OCI-LY7 (cell line): ENCODE data around the gene NPEPL1. TPM values are rescaled to one million over a fixed set of nuclear protein-coding genes. Genes with fewer than 3 reads are reported as not detected.

Source experiments
- BruUV-seq: library from RNA; stranded (reverse); fragments of 400-500 nt; replicated peaks from 2 replicates; lab custom pipeline; 2021; lab: Mats Ljungman, UMichigan
- CTCF ChIA-PET: fragments of 300-600 bp; sonication (Branson Sonifier 250); formaldehyde crosslinking; loops from one replicate; lab custom pipeline; 2022; ENCODE audit warnings: antibody characterized with exemption; ENCODE audit not compliant: unreplicated experiment; lab: Charles Lee
- POLR2A ChIA-PET: fragments of 300-600 bp; sonication (Branson Sonifier 250); formaldehyde crosslinking; loops from one replicate; lab custom pipeline; 2022; ENCODE audit warnings: antibody characterized with exemption; lab: Charles Lee
- DNase-seq: peaks from one replicate; pipeline ENCODE4 v3.0.0-alpha.2; 2015; ENCODE audit warnings: low spot score
- H2AFZ ChIP-seq: fragments of 200-600 bp; sonication (generic), shearing (Covaris generic); 2 replicates; pipeline ENCODE4 v1.6.1; 2014; ENCODE audit warnings: mild to moderate bottlenecking, antibody characterized with exemption, low read length, moderate library complexity
- H3K27ac ChIP-seq: fragments of 200-600 bp; sonication (generic); 2 replicates; pipeline ENCODE4 v1.5.1; 2014; ENCODE audit warnings: mixed run types, low read depth, mild to moderate bottlenecking, moderate library complexity, low read length, inconsistent platforms; ENCODE audit not compliant: poor library complexity, severe bottlenecking
- H3K36me3 ChIP-seq: fragments of 200-600 bp; sonication (generic); 2 replicates; pipeline ENCODE4 v1.6.1; 2014; ENCODE audit warnings: mild to moderate bottlenecking, antibody characterized with exemption, low read length, moderate library complexity, mixed read lengths; ENCODE audit not compliant: insufficient read depth
- H3K4me1 ChIP-seq: fragments of 200-600 bp; sonication (generic); 2 replicates; pipeline ENCODE4 v1.5.1; 2014; ENCODE audit warnings: mild to moderate bottlenecking, low read length; ENCODE audit not compliant: insufficient read depth, poor library complexity, severe bottlenecking
- H3K4me2 ChIP-seq: fragments of 200-600 bp; sonication (generic); 2 replicates; pipeline ENCODE4 v1.6.1; 2014; ENCODE audit warnings: mild to moderate bottlenecking, low read length
- H3K4me3 ChIP-seq: fragments of 200-600 bp; sonication (generic); 2 replicates; pipeline ENCODE4 v1.5.1; 2014; ENCODE audit warnings: mild to moderate bottlenecking, low read depth, low read length; ENCODE audit not compliant: poor library complexity, severe bottlenecking
- H3K79me2 ChIP-seq: fragments of 200-600 bp; sonication (generic); 2 replicates; pipeline ENCODE4 v1.6.1; 2016; ENCODE audit warnings: low read depth, mild to moderate bottlenecking, low read length, moderate library complexity, mixed read lengths; ENCODE audit not compliant: insufficient read depth
- H3K9me2 ChIP-seq: fragments of 200-600 bp; sonication (generic); 2 replicates; pipeline ENCODE4 v1.6.1; 2016; ENCODE audit warnings: mild to moderate bottlenecking, low read length, mixed read lengths; ENCODE audit not compliant: insufficient read depth
- H3K9me3 ChIP-seq: fragments of 200-600 bp; sonication (generic); 2 replicates; pipeline ENCODE4 v1.6.1; 2014; ENCODE audit warnings: mild to moderate bottlenecking, mixed run types, low read length, mixed read lengths
- H4K20me1 ChIP-seq: fragments of 200-600 bp; sonication (generic); 2 replicates; pipeline ENCODE4 v1.6.1; 2014; ENCODE audit warnings: mild to moderate bottlenecking, antibody characterized with exemption, low read length, moderate library complexity, mixed read lengths; ENCODE audit not compliant: insufficient read depth
- EZH2phosphoT487 ChIP-seq: fragments of 200-600 bp; sonication (generic); IDR thresholded peaks from 2 replicates; pipeline ENCODE4 v1.6.1; 2018; ENCODE audit warnings: low read depth, borderline replicate concordance, mild to moderate bottlenecking, mixed run types, antibody characterized with exemption, low read length, moderate library complexity, mixed read lengths
- intact Hi-C: fragments of 100-400 bp; cut with micrococcal nuclease; formaldehyde crosslinking; loops from one replicate; pipeline ENCODE4 v1.10.0; 2022; ENCODE audit not compliant: unreplicated experiment
- total RNA-seq, 2 experiments: library from RNA; depleted of rRNA in 1 of 2; stranded (reverse); fragments of >200 nt in 1 of 2; shearing (Covaris generic) in 1 of 2; gene quantifications; 2 replicates each; pipeline ENCODE4 v1.2.3, GENCODE V29; 2014 to 2022
- TF ChIP-seq, protein P1 (sequence below): fragments of 200-600 bp; sonication (generic); conservative IDR thresholded peaks from 2 replicates; pipeline ENCODE4 v1.5.1; 2014; ENCODE audit warnings: mild to moderate bottlenecking, antibody characterized with exemption, low read length, moderate library complexity, mixed read lengths

The NPEPL1 gene
- total RNA-seq, 2 experiments from 2014 or later: 3.4 to 11.5 TPM

DNA sequence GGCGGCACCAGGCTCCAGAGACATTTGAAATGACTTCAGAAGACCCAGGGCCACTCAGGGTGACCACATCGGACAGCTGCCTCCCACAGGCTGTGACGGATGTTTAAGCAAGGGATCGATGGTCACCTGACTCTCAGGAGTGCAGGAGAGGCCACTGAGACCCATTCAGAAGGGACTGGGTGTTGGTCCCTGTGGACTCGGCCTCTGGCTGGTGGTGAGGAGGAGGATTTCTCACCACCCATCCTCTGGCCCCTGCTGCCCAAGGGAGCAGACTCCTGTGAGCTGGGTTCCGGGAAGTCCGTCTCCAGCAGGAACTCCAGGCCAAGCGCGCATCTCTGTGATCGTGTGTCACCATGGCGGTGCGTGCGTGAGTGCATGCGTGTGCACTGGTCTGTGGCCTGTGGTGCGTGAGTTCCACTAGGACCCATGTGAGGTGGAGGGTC, 25.5 kb downstream of the NPEPL1 start:
- no peaks in the 10 kb centered on the region for H3K9me3 ChIP-seq
- intact Hi-C loops: no loop called here
- no peaks in the 10 kb centered on the region for H3K79me2 ChIP-seq
- DNase-seq: no peak
- no peaks in the 10 kb centered on the region for H3K9me2 ChIP-seq
- no peak overlapping the region for H3K4me2 ChIP-seq
- ChIA-PET POLR2A (no interaction called here), CTCF (no interaction called here)
- TF ChIP-seq EZH2phosphoT487: no peak
- TF ChIP-seq, protein P1, sequence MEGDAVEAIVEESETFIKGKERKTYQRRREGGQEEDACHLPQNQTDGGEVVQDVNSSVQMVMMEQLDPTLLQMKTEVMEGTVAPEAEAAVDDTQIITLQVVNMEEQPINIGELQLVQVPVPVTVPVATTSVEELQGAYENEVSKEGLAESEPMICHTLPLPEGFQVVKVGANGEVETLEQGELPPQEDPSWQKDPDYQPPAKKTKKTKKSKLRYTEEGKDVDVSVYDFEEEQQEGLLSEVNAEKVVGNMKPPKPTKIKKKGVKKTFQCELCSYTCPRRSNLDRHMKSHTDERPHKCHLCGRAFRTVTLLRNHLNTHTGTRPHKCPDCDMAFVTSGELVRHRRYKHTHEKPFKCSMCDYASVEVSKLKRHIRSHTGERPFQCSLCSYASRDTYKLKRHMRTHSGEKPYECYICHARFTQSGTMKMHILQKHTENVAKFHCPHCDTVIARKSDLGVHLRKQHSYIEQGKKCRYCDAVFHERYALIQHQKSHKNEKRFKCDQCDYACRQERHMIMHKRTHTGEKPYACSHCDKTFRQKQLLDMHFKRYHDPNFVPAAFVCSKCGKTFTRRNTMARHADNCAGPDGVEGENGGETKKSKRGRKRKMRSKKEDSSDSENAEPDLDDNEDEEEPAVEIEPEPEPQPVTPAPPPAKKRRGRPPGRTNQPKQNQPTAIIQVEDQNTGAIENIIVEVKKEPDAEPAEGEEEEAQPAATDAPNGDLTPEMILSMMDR: no peak
- no peak overlapping the region for H2AFZ ChIP-seq
- H3K36me3 ChIP-seq: no peaks in the 10 kb centered on the region
- no peaks in the 10 kb centered on the region for H3K4me1 ChIP-seq
- no TSS peak for BruUV-seq
- no peak overlapping the region for H3K4me3 ChIP-seq
- H4K20me1 ChIP-seq: no peaks in the 10 kb centered on the region
- H3K27ac ChIP-seq: no peak overlapping the region

DNA sequence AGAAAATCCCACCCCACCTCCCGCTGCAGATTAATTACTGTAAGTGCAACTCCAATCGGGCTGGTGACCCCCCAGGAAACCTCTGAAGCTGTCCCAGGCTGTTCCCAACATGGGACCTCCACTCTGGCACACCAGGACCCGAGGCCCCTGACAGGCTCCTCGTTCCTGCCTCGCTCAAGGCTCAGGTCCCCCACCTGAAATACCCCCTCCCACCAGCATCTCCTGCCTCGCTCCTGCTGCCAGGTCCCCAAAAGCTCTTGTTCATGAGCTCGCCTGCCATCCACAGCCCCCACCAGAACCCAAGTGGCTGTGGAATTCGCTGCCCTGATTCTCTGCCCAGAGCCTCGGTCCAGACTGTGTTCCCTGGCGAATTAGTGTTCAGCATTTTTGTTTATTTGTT, 26.1 kb downstream of the NPEPL1 start:
- no peak for TF ChIP-seq EZH2phosphoT487
- TF ChIP-seq, protein P1: no peak
- Histone ChIP-seq H3K4me1 (no peaks in the 10 kb centered on the region), H2AFZ (no peak overlapping the region), H3K79me2 (no peaks in the 10 kb centered on the region), H3K36me3 (no peaks in the 10 kb centered on the region), H3K27ac (no peak overlapping the region), H3K4me2 (no peak overlapping the region), H3K4me3 (no peak overlapping the region), H4K20me1 (no peaks in the 10 kb centered on the region), H3K9me3 (no peaks in the 10 kb centered on the region), H3K9me2 (no peaks in the 10 kb centered on the region)
- CTCF ChIA-PET: no interaction called here
- POLR2A ChIA-PET: no interaction called here
- intact Hi-C loops: no loop called here
- no peak for DNase-seq
- BruUV-seq: no TSS peak

DNA sequence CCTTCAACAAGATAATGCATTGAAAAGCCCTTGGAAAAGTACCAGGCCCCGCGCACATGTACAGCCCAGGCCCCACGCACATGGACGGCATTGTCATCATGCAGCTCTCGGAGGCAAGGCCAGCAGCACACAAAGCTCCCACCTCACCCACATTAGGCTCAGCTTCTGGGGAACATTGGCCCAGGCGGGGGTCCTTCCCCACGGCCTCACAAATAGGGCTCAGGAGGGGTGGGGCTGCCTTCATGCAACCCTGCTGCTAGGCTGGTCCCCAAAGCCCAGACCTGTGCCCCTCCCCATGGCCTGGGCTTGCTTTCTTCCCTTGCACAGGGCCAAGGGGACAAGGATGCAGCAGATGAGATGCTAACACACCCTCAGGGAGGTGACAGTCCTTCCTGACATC, 26.7 kb downstream of the NPEPL1 start:
- H3K4me3 ChIP-seq: no peak overlapping the region
- no peaks in the 10 kb centered on the region for H3K9me2 ChIP-seq
- TF ChIP-seq, protein P1: no peak
- TF ChIP-seq EZH2phosphoT487: no peak
- H3K36me3 ChIP-seq: no peaks in the 10 kb centered on the region
- no peak for DNase-seq
- intact Hi-C loops: no loop called here
- no peaks in the 10 kb centered on the region for H3K9me3 ChIP-seq
- BruUV-seq: no TSS peak
- no peak overlapping the region for H3K27ac ChIP-seq
- no peak overlapping the region for H3K4me2 ChIP-seq
- POLR2A ChIA-PET: no interaction called here
- CTCF ChIA-PET: no interaction called here
- H3K4me1 ChIP-seq: no peaks in the 10 kb centered on the region
- no peaks in the 10 kb centered on the region for H3K79me2 ChIP-seq
- no peak overlapping the region for H2AFZ ChIP-seq
- H4K20me1 ChIP-seq: no peaks in the 10 kb centered on the region
